Prostate gland (tissue), 2 donors: ENCODE results near the gene KMO. TPM values are rescaled to one million over a fixed set of nuclear protein-coding genes. Genes with fewer than 3 reads are reported as not detected.

Experiments used
- DNase-seq: peaks from one replicate; pipeline ENCODE4 v3.0.0-alpha.2; 2019; ENCODE audit warnings: low spot score
- H3K27ac ChIP-seq, 2 donors: fragments of 200-600 bp; sonication (generic); 2 replicates each; pipeline ENCODE4 v1.5.1; 2017 to 2019
- H3K27me3 ChIP-seq: fragments of 200-600 bp; sonication (generic); replicated peaks from 2 replicates; pipeline ENCODE4 v1.5.1; 2019; ENCODE audit not compliant: insufficient read depth
- H3K36me3 ChIP-seq, 2 donors: fragments of 200-600 bp; sonication (generic); 1 replicate in 1 of 2; 2 replicates in 1 of 2; pipeline versions ENCODE4 v1.5.1 to v1.8.1; 2017 to 2019
- H3K4me1 ChIP-seq: fragments of 200-600 bp; sonication (generic); replicated peaks from 2 replicates; pipeline ENCODE4 v1.5.1; 2019
- H3K4me3 ChIP-seq, 2 donors: fragments of 200-600 bp; sonication (generic); 2 replicates each; pipeline ENCODE4 v1.5.1; 2017 to 2019
- H3K9me3 ChIP-seq: fragments of 200-600 bp; sonication (generic); 2 replicates; pipeline ENCODE4 v1.5.1; 2017
- POLR2A ChIP-seq: fragments of 450-650 bp; IDR thresholded peaks from one replicate; pipeline ENCODE4 v1.6.1; 2016; ENCODE audit warnings: antibody characterized with exemption, mild to moderate bottlenecking
- POLR2AphosphoS5 ChIP-seq: sonication (generic); formaldehyde crosslinking; IDR thresholded peaks from one replicate; pipeline ENCODE4 v1.6.1; 2017; ENCODE audit warnings: antibody characterized with exemption
- WGBS: methylation state at CpG from one replicate; pipeline ENCODE4 v1.1.5; 2018; 5-methylcytosine and 5-hydroxymethylcytosine counted together
- intact Hi-C: fragments of 100-400 bp; cut with DNase I; formaldehyde crosslinking; loops from one replicate; pipeline ENCODE4 v1.14.2; 2022
- total RNA-seq, 2 donors: library from RNA; depleted of rRNA; stranded (reverse); fragments of >200 nt; gene quantifications; one replicate each; pipeline ENCODE4 v1.1.0, GENCODE V29; 2016
- TF ChIP-seq, protein P1 (sequence below), 4 experiments: fragments of 200-600 bp in 2 of 4; fragments of 450-650 bp in 2 of 4; sonication (generic) in 2 of 4; IDR thresholded peaks; 1 replicate in 3 of 4; 2 replicates in 1 of 4; pipeline ENCODE4 v1.5.1; 2016 to 2019; ENCODE audit warnings: antibody characterized with exemption in 4 of 4, mild to moderate bottlenecking in 2 of 4, moderate library complexity in 2 of 4

KMO gene
- total RNA-seq, 2 donors from 2014 or later = 0.17 to 0.73 TPM

DNA sequence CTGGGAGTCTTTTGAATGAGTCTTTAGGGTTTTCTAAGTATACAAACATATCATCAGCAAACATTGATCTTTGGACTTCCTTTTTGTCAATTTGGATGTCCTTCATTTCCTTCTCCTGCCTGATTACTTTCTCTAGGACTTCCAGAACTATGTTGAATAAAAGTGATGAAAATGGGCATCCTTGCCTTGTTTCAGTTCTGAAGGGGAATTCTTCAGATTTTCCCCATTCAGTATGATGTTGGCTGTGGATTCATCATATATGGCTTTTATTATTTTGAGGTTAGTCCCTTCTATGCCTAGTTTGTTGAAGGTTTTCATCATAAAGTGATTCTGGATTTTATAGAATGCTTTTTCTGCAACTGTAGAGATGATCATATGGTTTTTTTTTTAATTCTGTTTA lies 42.0 kb downstream of the KMO start:
- Histone ChIP-seq H3K27me3 (no peaks in the 10 kb centered on the region), H3K36me3 (no peaks in the 10 kb centered on the region), H3K27ac (no peak overlapping the region), H3K9me3 (no peaks in the 10 kb centered on the region), H3K4me1 (no peaks in the 10 kb centered on the region), H3K4me3 (no peak overlapping the region)
- TF ChIP-seq, protein P1, sequence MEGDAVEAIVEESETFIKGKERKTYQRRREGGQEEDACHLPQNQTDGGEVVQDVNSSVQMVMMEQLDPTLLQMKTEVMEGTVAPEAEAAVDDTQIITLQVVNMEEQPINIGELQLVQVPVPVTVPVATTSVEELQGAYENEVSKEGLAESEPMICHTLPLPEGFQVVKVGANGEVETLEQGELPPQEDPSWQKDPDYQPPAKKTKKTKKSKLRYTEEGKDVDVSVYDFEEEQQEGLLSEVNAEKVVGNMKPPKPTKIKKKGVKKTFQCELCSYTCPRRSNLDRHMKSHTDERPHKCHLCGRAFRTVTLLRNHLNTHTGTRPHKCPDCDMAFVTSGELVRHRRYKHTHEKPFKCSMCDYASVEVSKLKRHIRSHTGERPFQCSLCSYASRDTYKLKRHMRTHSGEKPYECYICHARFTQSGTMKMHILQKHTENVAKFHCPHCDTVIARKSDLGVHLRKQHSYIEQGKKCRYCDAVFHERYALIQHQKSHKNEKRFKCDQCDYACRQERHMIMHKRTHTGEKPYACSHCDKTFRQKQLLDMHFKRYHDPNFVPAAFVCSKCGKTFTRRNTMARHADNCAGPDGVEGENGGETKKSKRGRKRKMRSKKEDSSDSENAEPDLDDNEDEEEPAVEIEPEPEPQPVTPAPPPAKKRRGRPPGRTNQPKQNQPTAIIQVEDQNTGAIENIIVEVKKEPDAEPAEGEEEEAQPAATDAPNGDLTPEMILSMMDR (IDR thresholded peaks at IDR 0.05) = no peak
- no peak for TF ChIP-seq POLR2AphosphoS5
- TF ChIP-seq POLR2A = no peak
- no peak for DNase-seq
- intact Hi-C loops = no loop called here

DNA sequence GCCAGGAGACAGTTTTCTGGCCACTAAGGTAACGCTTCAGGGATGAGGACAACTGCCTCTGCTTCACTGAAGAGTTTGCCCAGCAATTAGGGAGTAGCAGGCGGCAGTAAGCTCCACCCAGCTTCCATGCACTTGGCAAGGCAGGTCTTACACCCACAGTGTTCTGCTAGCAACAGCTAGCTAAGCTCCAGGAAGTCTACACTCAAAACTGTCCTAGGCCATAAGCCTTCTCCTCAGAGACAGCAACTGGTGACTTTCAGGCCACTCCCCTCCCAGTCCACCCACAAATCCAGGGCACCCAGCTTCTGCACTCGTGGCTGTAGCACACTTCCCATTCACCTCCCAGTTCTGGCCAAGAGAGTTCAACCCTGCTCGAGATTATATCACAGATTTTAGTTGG lies 47.3 kb downstream of the KMO start:
- 62% methylated on average over 4 of the region's 4 CpGs for WGBS
- no peak overlapping the region for H3K4me3 ChIP-seq
- DNase-seq = no peak
- intact Hi-C loops = no loop called here
- H3K27ac ChIP-seq = no peak overlapping the region
- H3K36me3 ChIP-seq = no peaks in the 10 kb centered on the region
- H3K9me3 ChIP-seq = no peaks in the 10 kb centered on the region
- TF ChIP-seq, protein P1 (IDR thresholded peaks at IDR 0.05) = no peak
- TF ChIP-seq POLR2AphosphoS5 (no peak), POLR2A (no peak)
- no peaks in the 10 kb centered on the region for H3K27me3 ChIP-seq
- H3K4me1 ChIP-seq = no peaks in the 10 kb centered on the region

DNA sequence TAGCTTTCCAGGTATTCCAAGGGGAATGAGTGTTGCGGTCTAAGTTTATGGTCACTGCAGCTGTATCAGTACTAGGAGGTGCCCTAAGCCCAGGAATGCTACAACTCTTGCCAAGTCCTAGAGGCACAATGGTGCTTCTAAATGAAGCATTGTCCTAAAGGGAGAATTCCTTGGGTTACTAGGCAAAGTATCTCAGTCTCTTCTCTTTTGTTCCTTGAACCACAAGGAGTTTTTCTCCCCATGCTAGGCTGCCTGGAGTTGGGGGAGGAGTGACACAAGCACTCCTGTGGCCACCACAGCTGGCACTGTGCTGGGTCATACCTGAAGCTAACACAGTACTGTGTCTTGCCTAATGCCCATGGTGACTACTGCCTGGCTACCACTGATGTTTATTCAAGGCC lies 50.7 kb downstream of the KMO start:
- Histone ChIP-seq H3K4me3 (no peak overlapping the region), H3K36me3 (no peaks in the 10 kb centered on the region), H3K27ac (no peak overlapping the region), H3K27me3 (no peaks in the 10 kb centered on the region), H3K4me1 (no peaks in the 10 kb centered on the region), H3K9me3 (no peaks in the 10 kb centered on the region)
- intact Hi-C loops = loop anchor here (10.0 kb wide), 1 partner anchor 102 kb away; no protein-coding TSS in a partner anchor
- 66% methylated on average over 1 of the region's 1 CpG for WGBS
- no peak for DNase-seq
- TF ChIP-seq POLR2A (no peak), POLR2AphosphoS5 (no peak)
- TF ChIP-seq, protein P1 (IDR thresholded peaks at IDR 0.05) = no peak

DNA sequence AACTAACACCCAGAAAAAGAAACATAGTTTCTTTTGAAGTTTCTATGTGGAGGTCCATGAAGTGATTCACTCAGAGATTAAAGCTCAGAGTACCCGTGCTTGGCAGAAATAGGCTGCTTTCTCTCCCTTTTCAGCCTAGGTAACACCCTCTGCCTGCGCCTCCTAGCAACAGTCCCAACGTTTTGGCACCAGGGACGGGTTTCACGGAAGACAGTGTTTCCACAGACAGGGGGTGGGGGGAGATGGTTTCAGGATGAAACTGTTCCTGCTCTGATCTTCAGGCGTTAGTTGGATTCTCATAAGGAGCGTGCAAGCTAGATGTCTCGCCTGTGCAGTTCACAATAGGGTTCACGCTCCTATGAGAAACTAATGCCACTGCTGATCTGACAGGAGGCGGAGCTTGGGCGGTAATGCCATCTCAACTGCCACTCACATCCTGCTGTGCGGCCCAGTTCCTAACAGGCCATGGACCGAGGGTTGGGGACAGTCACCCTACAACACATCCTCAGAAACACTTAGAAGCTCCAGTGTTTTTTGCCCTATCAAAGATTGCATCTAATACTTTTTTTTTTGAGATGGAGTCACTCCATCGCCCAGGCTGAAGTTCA lies 54.8 kb downstream of the KMO start:
- intact Hi-C loops = loop anchor here (10.0 kb wide), 1 partner anchor 98 kb away; no protein-coding TSS in a partner anchor
- TF ChIP-seq, protein P1 (IDR thresholded peaks at IDR 0.05) = no peak
- TF ChIP-seq POLR2AphosphoS5 (no peak), POLR2A (no peak)
- no peak for DNase-seq
- H3K36me3 ChIP-seq = no peaks in the 10 kb centered on the region
- 72% methylated on average over 14 of the region's 14 CpGs for WGBS
- no peaks in the 10 kb centered on the region for H3K9me3 ChIP-seq
- H3K27me3 ChIP-seq = no peaks in the 10 kb centered on the region
- H3K4me3 ChIP-seq = no peak overlapping the region
- no peaks in the 10 kb centered on the region for H3K4me1 ChIP-seq
- H3K27ac ChIP-seq = no peak overlapping the region

DNA sequence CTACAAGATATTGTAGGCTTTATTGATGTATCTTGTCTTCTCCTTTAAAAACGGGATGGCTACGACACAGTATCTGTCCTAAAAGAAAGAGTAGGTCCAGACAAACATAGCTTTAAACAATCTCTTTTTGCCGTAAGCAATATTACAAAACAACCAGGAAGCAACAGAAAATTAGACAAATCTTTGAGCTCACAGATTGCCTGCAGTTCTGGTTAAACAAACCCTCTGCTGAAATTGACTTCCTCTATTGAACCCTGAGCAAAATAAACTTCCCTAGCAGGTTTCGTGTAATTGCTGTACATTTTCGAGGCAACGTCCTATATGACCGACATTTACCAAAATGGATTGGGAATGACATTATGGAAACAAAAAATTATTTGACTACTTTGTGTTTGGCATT lies 57.3 kb downstream of the KMO start:
- no peaks in the 10 kb centered on the region for H3K36me3 ChIP-seq
- H3K27ac ChIP-seq = no peak overlapping the region
- WGBS = 84% methylated on average over 7 of the region's 7 CpGs
- no peak overlapping the region for H3K4me3 ChIP-seq
- no peaks in the 10 kb centered on the region for H3K9me3 ChIP-seq
- H3K4me1 ChIP-seq = no peaks in the 10 kb centered on the region
- TF ChIP-seq, protein P1 (IDR thresholded peaks at IDR 0.05) = no peak
- TF ChIP-seq POLR2A (no peak), POLR2AphosphoS5 (no peak)
- H3K27me3 ChIP-seq = no peaks in the 10 kb centered on the region
- intact Hi-C loops = loop anchor here (10.0 kb wide), 1 partner anchor 95 kb away; no protein-coding TSS in a partner anchor
- DNase-seq = no peak
